Lower leg skin (tissue), 3 donors: Measurements from ENCODE around the gene APBA2.

Experiments used
- CTCF ChIP-seq, 3 donors: fragments of 450-650 bp; IDR thresholded peaks; one replicate each; pipeline ENCODE4 v1.5.1; 2016; ENCODE audit warnings: antibody characterized with exemption in 3 of 3, mild to moderate bottlenecking in 3 of 3, moderate library complexity in 2 of 3
- POLR2A ChIP-seq, 2 donors: fragments of 450-650 bp; IDR thresholded peaks; one replicate each; pipeline ENCODE4 v1.6.1; 2016 to 2017; ENCODE audit warnings: antibody characterized with exemption in 2 of 2, mild to moderate bottlenecking in 1 of 2, moderate library complexity in 1 of 2

- TF ChIP-seq CTCF (IDR thresholded peaks at IDR 0.05) (no peak), POLR2A (IDR thresholded peaks at IDR 0.05) (no peak)
These were observed 106.6 kb downstream of the APBA2 start for GRCh38 chr15:28992336-28992864.
